Endometrial microvascular endothelial cells (primary cell): ENCODE results near the gene CLDN7. TPM values are rescaled to one million over a fixed set of nuclear protein-coding genes. Genes with fewer than 3 reads are reported as not detected.

Experiments
- in situ Hi-C: cut with HindIII; loops from 2 replicates; pipeline ENCODE4 v1.10.0; 2017; ENCODE audit warnings: low sequenced_read_pairs, low pct_unique_long_range_greater_than_20kb; ENCODE audit errors: inconsistent ontology term
- total RNA-seq: library from RNA; depleted of rRNA; stranded (reverse); fragments of >200 nt; gene quantifications from one replicate; pipeline ENCODE4 v1.2.3, GENCODE V29; 2015; ENCODE audit errors: inconsistent ontology term

Gene CLDN7
- total RNA-seq, 1 donor from 2014 or later, result 16.4 TPM

- in situ Hi-C loops, result no loop called here
Measured at GRCh38 chr17:7290166-7290565, 27.9 kb upstream of the CLDN7 start.

- in situ Hi-C loops, result no loop called here
Measured at GRCh38 chr17:7289256-7290032, 27.2 kb upstream of the CLDN7 start.

GRCh38 chr17:7285679-7286078 lies 23.4 kb upstream of the CLDN7 start:
- in situ Hi-C loops, result no loop called here

- in situ Hi-C loops, result no loop called here
Measured at GRCh38 chr17:7284911-7285310, 22.6 kb upstream of the CLDN7 start.

GRCh38 chr17:7283471-7284216 lies 21.4 kb upstream of the CLDN7 start:
- in situ Hi-C loops, result no loop called here

- in situ Hi-C loops, result no loop called here
Measured at GRCh38 chr17:7282752-7283321, 20.6 kb upstream of the CLDN7 start.

GRCh38 chr17:7281953-7282751 lies 19.9 kb upstream of the CLDN7 start:
- in situ Hi-C loops, result no loop called here

DNA sequence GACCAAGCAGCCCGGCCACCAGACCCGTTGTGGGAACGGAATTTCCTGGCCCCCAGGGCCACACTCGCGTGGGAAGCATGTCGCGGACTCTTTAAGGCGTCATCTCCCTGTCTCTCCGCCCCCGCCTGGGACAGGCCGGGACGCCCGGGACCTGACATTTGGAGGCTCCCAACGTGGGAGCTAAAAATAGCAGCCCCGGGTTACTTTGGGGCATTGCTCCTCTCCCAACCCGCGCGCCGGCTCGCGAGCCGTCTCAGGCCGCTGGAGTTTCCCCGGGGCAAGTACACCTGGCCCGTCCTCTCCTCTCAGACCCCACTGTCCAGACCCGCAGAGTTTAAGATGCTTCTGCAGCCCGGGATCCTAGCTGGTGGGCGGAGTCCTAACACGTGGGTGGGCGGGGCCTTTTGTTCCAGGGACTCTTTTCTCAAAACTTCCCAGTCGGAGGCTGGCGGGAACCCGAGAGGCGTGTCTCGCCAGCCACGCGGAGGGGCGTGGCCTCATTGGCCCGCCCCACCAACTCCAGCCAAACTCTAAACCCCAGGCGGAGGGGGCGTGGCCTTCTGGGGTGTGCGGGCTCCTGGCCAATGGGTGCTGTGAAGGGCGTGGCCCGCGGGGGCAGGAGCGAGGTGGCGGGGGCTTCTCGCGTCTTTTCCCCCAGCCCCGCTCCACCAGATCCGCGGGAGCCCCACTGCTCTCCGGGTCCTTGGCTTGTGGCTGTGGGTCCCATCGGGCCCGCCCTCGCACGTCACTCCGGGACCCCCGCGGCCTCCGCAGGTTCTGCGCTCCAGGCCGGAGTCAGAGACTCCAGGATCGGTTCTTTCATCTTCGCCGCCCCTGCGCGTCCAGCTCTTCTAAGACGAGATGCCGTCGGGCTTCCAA lies 19.0 kb upstream of the CLDN7 start, which contains the start of gene SLC2A4:
TSS of gene SLC2A4 (plus strand) at position 645 of the 879 bp plus-strand sequence. CDS start at position 862, 217 bp downstream.
- in situ Hi-C loops, result no loop called here

DNA sequence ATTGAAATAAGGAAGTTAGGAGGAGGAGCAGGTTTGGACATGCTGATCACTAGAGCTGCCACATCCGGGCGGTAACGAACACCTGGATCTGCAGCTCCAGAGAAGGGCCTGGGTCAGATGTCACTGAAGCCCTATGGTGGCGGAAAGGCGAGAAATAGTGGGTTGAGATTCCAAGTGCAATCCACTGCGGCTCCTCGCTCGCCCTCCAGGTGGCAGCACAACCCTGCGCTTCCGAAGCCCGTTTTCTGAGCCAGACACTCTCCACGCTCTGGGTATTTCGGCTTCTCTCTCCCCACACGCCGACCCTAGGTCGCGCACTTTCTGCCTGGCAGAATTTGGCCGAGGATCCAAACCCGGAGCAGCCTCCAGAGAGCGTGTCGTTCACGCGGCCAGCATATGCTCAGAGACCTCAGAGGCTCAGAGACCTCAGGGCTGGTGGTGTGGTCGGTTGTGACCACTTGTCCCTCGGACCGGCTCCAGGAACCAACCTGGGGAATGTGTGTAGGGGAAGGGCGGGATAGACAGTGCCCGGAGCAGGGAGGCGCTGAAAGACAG lies 18.3 kb upstream of the CLDN7 start:
- in situ Hi-C loops, result no loop called here

- in situ Hi-C loops, result no loop called here
Measured at GRCh38 chr17:7279448-7279847, 17.2 kb upstream of the CLDN7 start.

- in situ Hi-C loops, result no loop called here
Measured at GRCh38 chr17:7266784-7267183, 4.5 kb upstream of the CLDN7 start.

DNA sequence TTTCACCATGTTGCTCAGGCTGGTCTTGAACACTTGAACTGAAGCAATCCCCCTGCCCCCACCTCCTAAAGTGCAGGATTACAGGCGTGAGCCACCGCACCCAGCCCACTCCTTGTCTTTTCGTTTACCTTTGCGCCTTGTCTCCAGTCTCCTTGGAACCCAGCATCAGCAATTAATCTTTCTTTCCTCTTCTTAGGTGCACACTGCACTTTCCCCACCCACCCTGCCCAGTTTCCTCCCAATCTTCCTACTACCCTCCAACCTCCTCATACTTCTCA lies 1.5 kb upstream of the CLDN7 start:
- in situ Hi-C loops, result no loop called here

GRCh38 chr17:7262935-7263800 lies 890 bp upstream of the CLDN7 start:
- in situ Hi-C loops, result no loop called here

- in situ Hi-C loops, result no loop called here
Measured at GRCh38 chr17:7261379-7262191, 693 bp downstream of the CLDN7 start.

- in situ Hi-C loops, result no loop called here
Measured at GRCh38 chr17:7260651-7261378, 1.5 kb downstream of the CLDN7 start.

DNA sequence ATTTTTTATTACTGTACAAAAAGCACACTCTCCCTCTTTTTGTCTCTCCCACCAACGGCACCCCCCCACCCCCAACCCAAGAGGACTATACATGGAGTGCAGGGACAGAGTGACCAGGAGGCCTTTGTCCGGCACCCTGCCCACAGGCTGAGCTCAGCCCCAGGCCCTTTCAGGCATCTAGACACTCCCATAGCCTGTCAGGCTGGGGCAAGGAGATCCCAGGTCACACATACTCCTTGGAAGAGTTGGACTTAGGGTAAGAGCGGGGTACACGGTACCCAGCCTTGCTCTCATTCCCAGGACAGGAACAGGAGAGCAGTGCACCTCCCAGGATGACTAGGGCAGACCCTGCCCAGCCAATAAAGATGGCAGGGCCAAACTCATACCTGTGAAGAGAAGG lies 2.1 kb downstream of the CLDN7 start:
- in situ Hi-C loops, result no loop called here
